DLD1 (cell line): ENCODE results near the gene LIME1.
"Not testable (repeated sequence)": the region's sequence is repeated elsewhere in the genome, so short reads cannot be mapped to it uniquely, and the experiment has no call there.

Source experiments
- in situ Hi-C: cut with HindIII; loops from 2 replicates; pipeline ENCODE4 v1.10.0; 2017; ENCODE audit warnings: low sequenced_read_pairs

Gene LIME1

DNA sequence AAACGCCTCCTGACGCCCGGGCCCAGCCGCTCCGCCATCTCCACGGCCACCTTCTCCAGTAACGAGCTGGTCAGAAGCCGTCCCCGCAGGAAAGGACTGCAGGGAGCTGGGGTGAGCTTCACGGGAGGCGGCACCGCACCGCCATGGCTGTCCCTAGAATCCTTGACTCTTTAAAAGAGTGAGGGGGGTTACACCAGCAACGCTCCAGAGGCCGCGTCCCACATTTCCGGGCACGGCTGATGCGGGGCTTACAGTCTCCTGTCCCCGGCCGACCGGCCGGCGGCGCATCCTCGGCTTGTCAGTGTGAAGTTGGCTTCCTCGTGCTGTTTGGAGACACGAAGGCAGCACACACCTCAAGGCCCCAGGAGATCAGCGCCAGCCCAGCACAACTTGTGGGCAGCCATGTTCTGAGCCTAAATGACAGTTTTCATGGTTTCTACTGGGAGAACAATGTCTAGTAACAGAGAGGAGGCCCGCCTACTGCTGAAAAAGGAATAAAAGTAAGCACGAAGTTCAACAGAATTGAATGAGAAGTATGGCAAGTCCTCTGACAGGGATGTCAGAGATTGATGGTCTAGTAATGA, 33.5 kb downstream of the LIME1 start:
- in situ Hi-C loops: no loop called here

DNA sequence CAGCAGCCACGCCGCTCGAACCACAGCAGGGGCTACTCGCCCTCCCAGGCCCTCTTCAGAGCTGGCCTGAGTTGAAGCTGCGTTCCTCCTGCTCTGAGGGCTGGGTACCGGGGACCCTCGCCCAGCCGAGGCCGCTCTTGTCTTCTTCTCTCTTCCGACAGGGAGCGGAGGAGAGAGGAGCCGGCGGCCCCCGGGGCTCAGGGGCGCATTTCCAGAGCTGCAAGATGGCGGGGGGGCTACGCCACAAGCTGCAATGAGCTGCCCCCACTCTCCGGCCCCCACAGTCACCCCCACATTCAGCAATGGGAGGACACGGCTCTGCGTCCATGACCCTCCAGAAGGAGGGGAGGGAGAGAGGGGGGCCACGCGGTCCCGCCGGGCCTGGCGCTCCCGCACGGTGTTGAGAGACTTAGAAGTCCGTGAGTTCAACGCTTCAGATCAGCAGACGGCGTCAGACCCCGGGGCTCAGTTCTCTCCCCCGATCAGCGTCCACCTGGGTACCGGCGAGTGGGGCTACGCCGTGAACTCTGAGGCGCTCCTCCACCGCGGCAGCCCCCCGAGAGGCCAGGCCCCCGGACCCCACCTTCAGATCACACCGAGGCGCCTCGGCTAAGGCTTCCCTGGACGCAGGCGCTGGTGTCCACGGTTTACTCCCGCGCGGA, 34.7 kb downstream of the LIME1 start:
- in situ Hi-C loops: no loop called here

DNA sequence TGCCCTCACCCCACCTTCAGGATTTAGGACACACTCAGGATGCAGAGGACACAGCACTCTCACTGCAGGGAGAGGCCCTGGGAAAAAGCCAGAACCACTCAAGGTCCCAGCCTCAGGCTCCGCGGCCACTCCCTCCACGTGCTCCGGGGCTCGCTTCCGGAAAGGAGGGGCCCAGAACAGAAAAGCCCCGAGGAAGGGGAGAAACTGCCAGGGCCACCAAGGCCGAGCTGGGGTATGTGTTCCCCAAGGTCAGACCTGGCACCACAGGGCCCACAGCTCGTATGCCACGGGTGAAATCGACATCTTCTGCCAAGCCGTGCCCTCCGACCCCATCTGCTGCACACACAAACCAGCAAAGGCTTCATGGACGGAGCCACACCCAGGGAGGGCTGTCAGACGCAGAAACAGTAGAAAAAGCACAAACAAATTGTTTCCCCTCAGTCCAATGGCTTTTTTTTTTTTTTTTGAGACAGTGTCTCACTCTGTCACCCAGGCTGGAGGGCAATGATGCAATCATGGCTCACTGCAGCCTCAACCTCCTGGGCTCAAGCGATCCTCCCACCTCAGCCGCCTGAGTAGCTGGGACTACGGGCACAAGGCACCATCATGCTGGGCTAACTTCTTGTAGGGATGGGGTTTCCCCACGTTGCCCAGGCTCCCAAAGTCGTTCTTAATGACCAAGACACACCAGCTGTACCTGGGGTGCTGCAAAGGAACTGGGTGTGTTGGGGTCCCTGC, 36.5 kb downstream of the LIME1 start:
- in situ Hi-C loops: no loop called here

DNA sequence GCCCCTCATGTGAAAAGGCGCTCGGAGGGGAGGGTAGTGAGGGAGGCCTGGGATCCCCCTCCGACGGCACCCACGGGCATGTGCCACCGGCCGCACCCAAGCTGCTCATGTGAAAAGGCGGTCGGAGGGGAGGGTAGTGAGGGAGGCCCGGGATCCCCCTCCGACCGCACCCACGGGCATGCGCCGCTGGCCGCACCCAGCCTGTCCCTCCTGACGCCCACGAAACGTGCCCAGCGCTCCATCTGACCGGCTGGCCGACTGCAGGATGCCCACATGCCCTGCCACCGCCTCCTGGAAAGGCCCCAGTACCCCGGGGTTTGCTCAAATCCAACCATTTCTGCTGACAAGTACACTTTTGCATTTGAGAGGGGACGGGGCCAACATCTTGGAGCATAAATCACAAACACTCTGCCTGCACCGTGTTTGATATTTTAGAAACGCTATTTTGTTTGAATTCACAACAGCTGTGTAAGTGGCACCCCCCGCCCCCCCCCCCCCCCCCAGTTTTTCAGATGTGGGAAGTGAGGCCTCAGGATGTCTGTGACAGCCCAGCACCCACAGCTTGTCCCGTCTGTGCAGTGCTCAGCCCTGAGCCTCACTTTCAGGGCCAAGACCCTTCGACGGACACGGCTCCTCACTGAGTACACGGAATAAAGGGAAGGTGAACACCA, 37.2 kb downstream of the LIME1 start:
- in situ Hi-C loops: no loop called here

DNA sequence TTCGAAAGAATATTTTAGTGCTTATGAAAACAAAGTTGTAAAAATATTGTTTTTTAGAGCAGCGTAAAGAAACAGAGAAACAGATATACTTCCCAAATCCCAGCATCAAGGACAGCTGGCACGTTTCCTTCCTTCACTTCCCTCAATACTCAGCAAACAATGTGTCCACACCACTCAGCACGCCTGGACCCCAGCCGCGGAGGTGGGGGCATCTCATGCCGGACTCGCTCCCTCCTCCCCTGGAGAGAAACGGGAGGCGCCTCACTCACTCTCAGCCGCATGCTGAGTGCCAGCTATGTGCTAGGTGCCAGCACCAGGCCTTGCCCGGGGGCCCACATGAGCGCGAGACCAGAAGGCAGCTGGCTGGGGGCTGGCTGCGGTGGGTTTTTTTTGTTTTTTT, 37.8 kb downstream of the LIME1 start:
- in situ Hi-C loops: no loop called here

DNA sequence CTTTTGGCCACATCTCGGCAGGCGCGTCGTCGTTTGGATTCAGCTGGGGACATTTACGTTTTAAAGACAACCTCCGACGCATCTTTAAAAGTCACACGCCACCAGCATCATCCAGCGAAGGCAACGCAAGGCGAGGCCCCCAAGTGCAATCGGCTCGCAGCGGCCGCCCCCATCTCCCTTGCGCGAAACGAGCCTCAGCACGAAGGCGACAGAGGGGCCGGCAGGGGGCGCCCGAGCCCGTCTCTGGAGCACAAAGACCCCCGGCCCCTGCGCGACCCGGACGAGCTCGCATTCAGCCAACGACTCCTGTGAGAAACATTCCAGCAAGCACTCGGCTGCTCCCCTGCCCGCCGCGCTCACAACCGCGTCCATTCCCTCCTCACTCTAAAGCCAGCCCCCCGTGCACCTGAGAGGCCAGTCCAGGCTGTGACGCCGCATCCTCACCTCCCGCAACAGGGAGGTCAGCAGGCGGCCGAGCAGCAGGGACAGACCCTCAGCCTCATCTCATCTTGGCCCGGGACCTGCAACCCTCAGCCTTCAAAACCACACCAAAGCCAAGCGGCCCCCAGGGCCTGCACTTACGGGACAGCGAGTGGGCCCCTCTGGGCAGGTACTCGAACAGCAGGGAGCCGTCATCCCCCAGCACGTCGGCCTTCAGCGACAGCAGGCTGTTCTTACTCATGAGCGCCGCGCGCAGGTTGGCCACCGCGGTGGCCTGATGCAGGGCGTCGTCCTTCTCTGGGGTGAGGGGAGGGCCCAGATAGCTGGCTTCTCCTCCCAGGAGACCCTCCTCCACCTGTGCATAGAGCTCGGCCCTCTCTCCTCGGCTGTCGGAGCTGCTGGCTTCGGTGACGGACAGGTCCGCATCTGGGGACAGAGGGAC, 38.9 kb downstream of the LIME1 start:
- in situ Hi-C loops: no loop called here

DNA sequence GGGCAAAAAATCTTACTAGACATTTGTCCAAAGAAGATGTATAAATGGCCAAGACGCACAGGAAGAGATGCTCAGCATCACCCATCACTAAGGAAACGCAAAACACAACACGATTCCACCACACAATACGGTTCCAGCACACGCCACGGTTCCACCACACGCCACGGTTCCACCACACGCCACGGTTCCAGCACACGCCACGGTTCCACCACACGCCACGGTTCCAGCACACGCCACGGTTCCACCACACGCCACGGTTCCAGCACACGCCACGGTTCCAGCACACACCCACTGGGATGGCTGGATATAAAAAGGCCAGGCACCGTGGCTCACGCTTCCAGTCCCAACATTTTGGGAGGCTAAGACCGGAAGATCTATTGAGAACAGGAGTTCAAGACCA, 40.4 kb downstream of the LIME1 start:
- in situ Hi-C loops: not testable (repeated sequence)

DNA sequence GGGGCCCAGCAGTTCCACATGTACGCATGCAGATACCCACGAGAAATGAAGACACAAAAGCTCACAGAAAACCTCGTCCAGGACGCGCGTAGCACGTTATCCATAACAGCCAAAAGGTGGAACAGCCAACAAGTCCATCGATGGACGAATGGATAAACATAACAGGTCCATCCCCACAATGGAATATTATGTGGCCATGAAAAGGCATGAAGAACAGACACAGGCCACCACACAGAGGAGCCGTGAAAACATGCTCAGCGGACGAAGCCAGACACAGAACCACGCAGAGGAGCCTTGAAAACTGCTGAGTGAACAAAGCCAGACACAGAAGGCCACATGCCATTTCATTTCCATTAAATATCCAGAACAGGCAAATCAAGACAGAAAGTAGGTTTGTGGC, 41.1 kb downstream of the LIME1 start:
- in situ Hi-C loops: no loop called here

DNA sequence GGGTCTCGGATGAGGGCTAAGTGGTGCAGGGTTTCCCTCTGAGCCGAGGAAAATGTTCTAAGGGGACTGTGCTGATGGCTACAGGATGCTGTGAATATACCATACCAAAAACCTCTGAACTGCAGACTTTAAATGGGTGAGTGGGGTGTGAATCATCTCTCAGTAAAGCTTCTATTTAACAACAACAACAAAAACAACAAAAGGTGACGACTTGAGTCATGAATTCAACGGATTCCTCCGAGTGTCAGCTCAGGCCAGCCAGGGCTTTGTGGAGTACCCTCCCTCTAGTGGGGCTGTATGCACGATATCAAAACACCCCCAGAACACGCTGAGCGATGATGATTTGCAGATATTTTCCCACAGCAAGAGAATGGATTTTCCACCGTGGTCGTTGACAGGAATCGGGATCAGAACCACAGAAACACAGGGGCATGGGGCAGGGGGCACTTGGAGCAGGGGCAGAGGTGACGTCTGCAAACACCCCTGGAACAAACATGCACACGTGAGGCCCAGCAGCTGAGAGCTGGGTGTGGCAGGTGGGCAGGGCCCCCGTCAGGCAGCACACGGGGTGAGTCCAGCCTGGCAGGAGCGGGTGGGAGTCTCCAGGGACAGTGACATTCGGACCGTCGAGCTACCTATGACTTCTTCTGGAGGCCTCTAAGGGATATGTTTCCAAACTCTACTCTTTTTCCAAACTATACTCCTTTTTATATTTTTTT, 41.7 kb downstream of the LIME1 start:
- in situ Hi-C loops: no loop called here

DNA sequence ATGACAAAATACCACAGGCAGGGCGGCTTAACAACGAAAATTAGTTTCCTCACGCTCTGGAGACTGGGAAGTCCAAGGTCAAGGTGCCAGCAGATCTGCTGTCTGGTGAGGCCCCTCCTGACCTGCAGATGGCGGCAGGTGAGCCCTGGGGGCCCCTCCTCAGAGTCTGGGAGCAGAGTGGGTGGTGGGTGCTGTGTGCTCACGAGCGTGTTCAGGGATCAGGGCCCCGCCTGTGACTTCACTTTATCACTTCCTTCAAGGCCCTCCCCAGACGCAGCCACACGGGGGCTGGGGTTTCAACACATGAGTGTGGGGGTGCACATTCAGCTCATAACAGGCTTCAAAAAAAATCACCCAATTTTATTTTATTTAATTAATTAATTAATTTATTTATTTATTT, 42.4 kb downstream of the LIME1 start:
- in situ Hi-C loops: no loop called here

DNA sequence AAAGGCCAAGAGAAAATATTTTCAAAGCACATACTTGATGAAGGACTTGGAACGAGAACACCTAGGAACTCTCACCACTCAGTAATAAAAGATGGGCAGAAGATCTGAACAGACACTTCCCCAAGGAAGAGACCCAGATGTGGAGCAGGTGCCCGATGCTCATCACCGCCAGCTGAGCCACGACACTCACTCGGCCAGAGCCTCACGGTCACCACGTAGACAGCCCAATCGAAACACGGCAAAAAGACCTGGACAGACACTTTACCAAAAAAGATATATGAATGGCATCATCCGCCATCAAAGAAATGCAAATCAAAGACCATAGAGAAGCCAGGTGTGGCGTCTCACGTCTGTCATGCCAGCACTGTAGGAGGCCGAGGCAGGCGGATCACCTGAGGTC, 44.7 kb downstream of the LIME1 start:
- in situ Hi-C loops: no loop called here

DNA sequence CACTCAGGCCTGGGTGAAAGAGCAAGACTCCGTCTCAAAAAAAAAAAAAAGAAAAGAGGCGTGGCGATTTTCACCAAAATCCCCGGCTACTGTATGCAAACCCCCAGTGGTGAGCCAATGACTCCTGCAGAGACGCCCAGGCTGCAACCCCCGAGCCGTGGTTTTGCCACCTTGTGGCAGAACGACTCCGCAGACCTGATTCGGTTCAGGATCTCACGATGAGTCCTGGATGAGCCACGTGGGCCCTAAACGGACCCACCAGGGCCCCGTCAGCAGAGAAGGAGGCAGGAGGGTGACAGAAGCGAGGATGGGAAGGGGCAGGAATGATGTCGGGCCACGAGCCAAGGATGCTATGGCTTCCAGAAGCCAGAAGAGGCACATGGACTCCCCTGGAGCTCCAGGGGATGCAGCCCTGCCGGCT, 45.6 kb downstream of the LIME1 start:
- in situ Hi-C loops: no loop called here

DNA sequence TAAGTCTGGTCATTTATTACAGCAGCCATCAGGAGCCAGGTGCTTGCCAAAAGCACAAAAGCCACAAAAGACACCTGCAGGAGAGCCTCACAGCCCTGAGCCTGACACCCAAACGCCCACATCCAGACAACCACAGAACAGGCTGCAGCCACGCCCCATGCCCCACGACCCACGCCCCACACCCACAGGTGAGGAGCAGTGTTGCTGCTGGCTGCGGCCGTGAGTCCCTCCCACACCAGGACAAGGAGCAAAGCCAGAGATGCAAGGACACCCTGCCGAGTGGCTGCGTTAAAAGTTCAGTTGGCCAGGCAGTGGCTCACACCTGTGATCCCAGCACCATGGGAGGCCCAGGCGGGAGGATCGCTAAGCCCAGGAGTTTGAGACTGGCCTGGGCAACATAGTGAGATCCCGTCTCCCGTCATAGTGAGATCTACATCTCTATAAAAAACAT, 46.1 kb downstream of the LIME1 start:
- in situ Hi-C loops: no loop called here

DNA sequence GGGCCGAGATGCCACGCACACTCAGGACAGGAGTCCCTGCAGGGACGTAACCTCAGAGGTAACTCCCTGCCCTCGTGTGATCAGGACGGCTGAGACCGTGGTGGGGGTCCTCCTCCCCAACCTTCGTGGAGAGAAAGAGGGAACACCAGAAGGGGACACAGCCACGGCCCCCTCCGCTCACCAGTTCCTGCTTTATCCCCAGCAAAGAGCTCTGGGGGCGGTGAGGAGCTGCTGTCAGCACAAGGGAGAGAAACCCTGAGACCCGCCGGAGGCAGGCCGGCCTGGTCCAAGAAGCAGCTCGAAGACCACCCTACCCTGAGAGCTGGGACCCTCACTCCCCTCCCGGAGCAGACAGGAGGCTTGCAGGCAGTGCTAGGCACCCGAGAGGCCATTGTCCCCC, 47.5 kb downstream of the LIME1 start:
- in situ Hi-C loops: no loop called here

DNA sequence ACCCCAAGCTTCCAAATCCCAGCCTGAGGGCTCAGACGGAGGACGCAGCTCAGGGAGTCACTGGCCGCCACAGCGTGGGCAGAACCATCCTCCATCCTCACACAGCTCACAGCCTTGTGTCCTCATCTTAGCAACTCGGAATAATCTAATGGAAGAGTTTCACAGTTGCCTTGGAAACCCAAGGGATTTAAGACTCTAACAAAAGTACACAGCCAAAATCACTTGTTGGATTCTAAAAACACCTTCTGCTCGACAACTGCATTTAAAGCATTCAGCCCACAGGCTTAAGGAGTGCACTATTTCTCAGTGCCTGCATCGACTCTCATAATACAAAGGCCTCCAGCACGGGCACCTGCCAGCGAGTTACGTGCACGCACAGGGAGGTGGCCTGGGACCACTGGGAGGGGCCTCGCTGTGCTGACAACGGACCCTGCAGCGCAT, 49.2 kb downstream of the LIME1 start:
- in situ Hi-C loops: no loop called here

DNA sequence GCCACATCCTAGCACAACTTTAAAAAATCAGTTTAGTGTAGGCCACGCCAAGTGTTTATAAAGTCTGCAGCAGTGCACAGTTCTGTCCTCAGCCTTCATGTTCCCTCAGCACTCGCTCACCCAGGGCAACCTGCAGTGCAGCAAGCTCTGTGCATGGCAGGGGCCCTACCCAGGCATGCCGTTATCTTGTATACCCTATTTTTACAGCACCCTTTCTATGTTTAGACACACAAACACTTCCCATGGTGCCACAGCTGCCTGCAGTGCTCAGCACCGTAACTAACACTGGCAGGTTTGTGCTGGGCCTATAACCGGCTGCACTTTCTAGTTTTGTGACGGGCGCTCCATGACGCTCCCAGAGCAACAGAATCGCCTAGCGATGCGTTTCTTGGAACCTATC, 50.8 kb downstream of the LIME1 start:
- in situ Hi-C loops: no loop called here

DNA sequence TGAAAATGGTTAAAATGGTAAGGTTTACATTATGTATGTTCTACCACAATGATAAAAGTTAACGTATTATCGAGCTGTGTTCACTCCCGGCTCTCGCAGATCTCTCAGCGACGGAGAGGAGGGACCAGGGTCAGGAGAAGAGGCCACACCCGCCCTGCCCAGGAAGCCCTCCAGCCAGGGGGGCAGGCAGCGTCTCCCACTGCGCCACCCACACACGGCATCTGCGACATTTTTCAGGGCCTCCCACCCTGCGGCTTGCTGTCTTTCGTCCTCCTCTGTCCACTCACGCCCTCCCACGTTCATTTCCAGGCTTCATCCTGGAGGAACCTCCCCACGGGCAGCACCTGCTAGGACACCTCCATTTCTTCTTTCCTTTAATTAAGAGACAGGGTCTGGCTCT, 51.3 kb downstream of the LIME1 start:
- in situ Hi-C loops: no loop called here
